ENCODE measurements around the gene LDB2. TPM values are rescaled to one million over a fixed set of nuclear protein-coding genes. Genes with fewer than 3 reads are reported as not detected.

LDB2 gene
- total RNA-seq, 2 donors from 2014 or later, result 3.2 to 7.9 TPM

- no peak for DNase-seq
- Histone ChIP-seq H3K9me3 (no peaks in the 10 kb centered on the region), H3K9ac (ENCODE audit: low read depth in 2 of 2, low read length in 2 of 2) (no peak overlapping the region), H3K4me3 (no peak overlapping the region), H3K27me3 (no peaks in the 10 kb centered on the region), H3K27ac (no peak overlapping the region), H3K4me1 (no peaks in the 10 kb centered on the region), H3K36me3 (no peaks in the 10 kb centered on the region)
- TF ChIP-seq CTCF (IDR thresholded peaks at IDR 0.05), result no peak
- intact Hi-C loops (cut with DNase I), result no loop called here
Observed at GRCh38 chr4:16838226-16838875, 60.1 kb downstream of the LDB2 start.

GRCh38 chr4:16837475-16837874, 61.0 kb downstream of the LDB2 start:
- no peak for DNase-seq
- H3K4me3 ChIP-seq, result no peak overlapping the region
- no peaks in the 10 kb centered on the region for H3K27me3 ChIP-seq
- no peak overlapping the region for H3K9ac ChIP-seq (ENCODE audit: low read depth in 2 of 2, low read length in 2 of 2)
- no peak for TF ChIP-seq CTCF (IDR thresholded peaks at IDR 0.05)
- no peaks in the 10 kb centered on the region for H3K4me1 ChIP-seq
- H3K36me3 ChIP-seq, result no peaks in the 10 kb centered on the region
- intact Hi-C loops (cut with DNase I), result no loop called here
- H3K9me3 ChIP-seq, result no peaks in the 10 kb centered on the region
- no peak overlapping the region for H3K27ac ChIP-seq

GRCh38 chr4:16836324-16836723, 62.1 kb downstream of the LDB2 start:
- H3K36me3 ChIP-seq, result no peaks in the 10 kb centered on the region
- no peaks in the 10 kb centered on the region for H3K27me3 ChIP-seq
- H3K27ac ChIP-seq, result no peak overlapping the region
- no peak overlapping the region for H3K4me3 ChIP-seq
- DNase-seq, result no peak
- H3K4me1 ChIP-seq, result no peaks in the 10 kb centered on the region
- H3K9ac ChIP-seq (ENCODE audit: low read depth in 2 of 2, low read length in 2 of 2), result no peak overlapping the region
- TF ChIP-seq CTCF (IDR thresholded peaks at IDR 0.05), result no peak
- no peaks in the 10 kb centered on the region for H3K9me3 ChIP-seq
- intact Hi-C loops (cut with DNase I), result no loop called here

GRCh38 chr4:16835597-16836247, 62.7 kb downstream of the LDB2 start:
- no peaks in the 10 kb centered on the region for H3K27me3 ChIP-seq
- H3K9me3 ChIP-seq, result no peaks in the 10 kb centered on the region
- intact Hi-C loops (cut with DNase I), result no loop called here
- no peak overlapping the region for H3K4me3 ChIP-seq
- H3K9ac ChIP-seq (ENCODE audit: low read depth in 2 of 2, low read length in 2 of 2), result no peak overlapping the region
- H3K36me3 ChIP-seq, result no peaks in the 10 kb centered on the region
- no peak for DNase-seq
- H3K4me1 ChIP-seq, result no peaks in the 10 kb centered on the region
- H3K27ac ChIP-seq, result no peak overlapping the region
- no peak for TF ChIP-seq CTCF (IDR thresholded peaks at IDR 0.05)

GRCh38 chr4:16834814-16835213, 63.6 kb downstream of the LDB2 start:
- H3K36me3 ChIP-seq, result no peaks in the 10 kb centered on the region
- intact Hi-C loops (cut with DNase I), result no loop called here
- no peak overlapping the region for H3K9ac ChIP-seq (ENCODE audit: low read depth in 2 of 2, low read length in 2 of 2)
- no peak for TF ChIP-seq CTCF (IDR thresholded peaks at IDR 0.05)
- no peaks in the 10 kb centered on the region for H3K4me1 ChIP-seq
- no peaks in the 10 kb centered on the region for H3K9me3 ChIP-seq
- no peaks in the 10 kb centered on the region for H3K27me3 ChIP-seq
- no peak overlapping the region for H3K27ac ChIP-seq
- H3K4me3 ChIP-seq, result no peak overlapping the region
- no peak for DNase-seq

Measured in colonic mucosa (tissue), 4 donors.